HUDEP-2 (cell line): ENCODE data around the gene DIS3L.
A peak's percentile ranks its signal among the peaks of the same experiment; 100 is the strongest.
"Not testable (repeated sequence)": the region's sequence is repeated elsewhere in the genome, so short reads cannot be mapped to it uniquely, and the experiment has no call there.

Experiments used
- DNase-seq, 76 experiments: peaks; one replicate each; lab custom pipeline; 2025; ENCODE audit not compliant: unreplicated experiment in 76 of 76; lab: John Stamatoyannopoulos, UW

DIS3L gene

GRCh38 chr15:66293419-66294156, at the start of gene DIS3L:
DIS3L (plus strand) TSS chr15:66293568; CDS start chr15:66293597, 29 bp downstream.
- DNase-seq, result peak in 54 of 76 experiments; percentile 18 to 82 (median 42)

- not testable (repeated sequence) for DNase-seq
These were observed 47.5 kb upstream of the DIS3L start for GRCh38 chr15:66245832-66246231.

DNA sequence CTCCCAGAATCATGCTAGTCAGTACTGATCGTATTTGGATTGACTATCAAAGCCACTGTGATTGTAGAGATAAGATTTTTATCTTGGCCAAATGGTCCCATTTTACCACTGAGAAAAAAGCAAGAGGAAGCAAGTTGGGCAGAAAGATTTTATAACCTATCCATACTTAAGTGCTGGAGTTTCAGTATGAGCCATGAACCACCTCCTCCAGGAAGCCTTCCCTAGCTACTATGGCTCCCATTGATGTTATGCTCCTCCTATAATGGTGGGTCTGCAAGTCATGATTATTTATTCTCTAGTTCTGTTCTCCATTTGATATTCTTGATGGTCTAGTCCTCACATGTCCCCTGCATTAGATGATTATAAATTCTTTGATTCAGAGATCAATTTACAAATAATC, 46.4 kb upstream of the DIS3L start:
- DNase-seq, result no peak

GRCh38 chr15:66249605-66250174, 43.7 kb upstream of the DIS3L start:
- no peak for DNase-seq

DNA sequence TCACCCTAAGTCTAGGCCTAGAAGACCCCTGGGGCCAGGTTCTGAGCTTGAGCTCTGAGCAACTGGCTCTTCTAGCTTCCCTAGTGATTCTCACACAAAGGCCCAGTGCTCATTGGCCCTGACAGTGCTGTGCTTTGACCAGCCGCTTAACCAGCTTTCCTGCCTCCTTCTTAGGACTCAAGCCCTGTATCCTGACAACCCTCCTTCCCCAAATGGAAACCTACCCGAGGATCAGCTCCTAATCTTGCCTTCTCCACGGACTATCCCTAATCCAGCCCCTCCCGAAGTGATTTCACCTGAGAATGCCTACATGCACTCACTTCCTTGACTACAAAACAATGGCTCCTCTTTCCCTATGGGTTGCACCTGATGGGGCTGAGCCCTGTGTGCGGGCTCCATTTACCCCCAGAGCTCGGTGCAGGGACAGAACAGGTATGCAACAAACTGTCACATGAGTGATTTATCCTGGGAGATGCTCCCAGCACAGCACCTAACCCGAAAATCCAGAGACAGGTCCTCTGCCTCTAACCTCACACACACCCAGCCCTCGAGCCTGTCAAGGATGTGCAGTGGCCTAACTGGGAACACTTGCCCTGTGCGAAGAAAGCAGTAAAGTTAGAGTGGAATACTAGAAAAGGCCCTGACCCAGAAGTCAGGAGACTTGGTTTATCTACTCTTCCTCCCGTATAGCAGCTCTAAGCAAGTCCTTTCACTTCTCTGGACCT, 42.1 kb upstream of the DIS3L start:
- no peak for DNase-seq

- peak in 27 of 76 experiments; percentile 14 to 52 (median 31) for DNase-seq
These were observed 41.3 kb upstream of the DIS3L start for GRCh38 chr15:66251790-66252684.

- no peak for DNase-seq
These were observed 40.5 kb upstream of the DIS3L start for GRCh38 chr15:66252685-66253417.

GRCh38 chr15:66253418-66254088, 39.8 kb upstream of the DIS3L start, which contains the start of gene MEGF11:
MEGF11 (minus strand) TSS chr15:66253750; CDS start chr15:66128403, 125,347 bp downstream.
- DNase-seq, result peak in 1 of 76 experiments; percentile 14

GRCh38 chr15:66254089-66254950, 39.0 kb upstream of the DIS3L start:
- DNase-seq, result no peak

- DNase-seq, result no peak
These were observed 38.3 kb upstream of the DIS3L start for GRCh38 chr15:66254951-66255676.

DNA sequence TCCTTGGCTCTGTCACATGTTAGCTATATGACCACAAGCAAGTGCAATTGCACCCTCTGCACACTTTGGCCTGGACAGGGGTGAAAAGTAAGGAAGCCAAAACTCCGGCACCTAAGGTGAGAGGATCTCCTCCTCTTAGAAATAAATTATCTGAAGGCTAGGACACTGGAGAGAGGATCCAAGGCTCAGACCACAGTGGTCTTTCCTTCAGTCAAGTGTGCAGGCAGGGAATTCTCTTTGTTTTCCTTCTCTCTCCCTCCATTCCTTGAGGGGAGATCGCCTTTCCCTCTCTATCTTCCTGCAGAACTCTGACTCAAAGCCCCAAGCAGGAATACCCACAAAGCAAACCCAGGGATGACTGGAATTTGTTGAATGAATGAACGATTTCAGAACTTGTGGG, 36.7 kb upstream of the DIS3L start:
- DNase-seq, result no peak

DNA sequence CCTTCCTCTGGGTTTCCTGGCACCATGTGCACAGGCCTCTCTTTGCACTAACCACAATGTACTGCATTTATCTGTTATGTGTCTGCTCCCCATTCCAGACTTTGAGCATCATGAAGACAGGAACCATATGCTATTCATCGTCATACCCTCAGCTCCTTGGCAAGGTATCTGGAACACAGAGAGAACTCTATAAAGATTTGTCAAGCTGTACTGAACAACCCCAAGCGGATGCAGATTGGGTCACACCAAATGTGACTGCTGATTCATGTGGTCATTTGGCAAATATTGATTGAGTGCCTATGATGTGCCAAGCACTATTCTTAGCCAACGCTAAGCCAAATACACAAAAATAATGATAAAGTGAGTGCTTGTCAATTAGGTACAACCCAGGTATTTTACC, 32.3 kb upstream of the DIS3L start:
- DNase-seq, result no peak

DNA sequence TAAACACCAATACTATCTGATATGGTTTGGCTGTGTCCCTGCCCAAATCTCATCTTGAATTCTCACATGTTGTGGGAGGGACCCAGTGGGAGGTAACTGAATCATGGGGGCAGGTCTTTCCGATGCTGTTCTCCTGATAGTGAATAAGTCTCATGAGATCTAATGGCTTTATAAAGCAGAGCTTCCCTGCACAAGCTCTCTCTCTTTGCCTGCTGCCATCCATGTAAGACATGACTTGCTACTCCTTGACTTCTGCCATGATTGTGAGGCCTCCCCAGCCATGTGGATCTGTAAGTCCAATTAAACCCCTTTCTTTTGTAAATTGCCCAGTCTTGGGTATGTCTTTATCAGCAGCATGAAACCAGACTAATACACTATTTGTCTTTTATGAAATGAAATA, 30.5 kb upstream of the DIS3L start:
- not testable (repeated sequence) for DNase-seq

DNA sequence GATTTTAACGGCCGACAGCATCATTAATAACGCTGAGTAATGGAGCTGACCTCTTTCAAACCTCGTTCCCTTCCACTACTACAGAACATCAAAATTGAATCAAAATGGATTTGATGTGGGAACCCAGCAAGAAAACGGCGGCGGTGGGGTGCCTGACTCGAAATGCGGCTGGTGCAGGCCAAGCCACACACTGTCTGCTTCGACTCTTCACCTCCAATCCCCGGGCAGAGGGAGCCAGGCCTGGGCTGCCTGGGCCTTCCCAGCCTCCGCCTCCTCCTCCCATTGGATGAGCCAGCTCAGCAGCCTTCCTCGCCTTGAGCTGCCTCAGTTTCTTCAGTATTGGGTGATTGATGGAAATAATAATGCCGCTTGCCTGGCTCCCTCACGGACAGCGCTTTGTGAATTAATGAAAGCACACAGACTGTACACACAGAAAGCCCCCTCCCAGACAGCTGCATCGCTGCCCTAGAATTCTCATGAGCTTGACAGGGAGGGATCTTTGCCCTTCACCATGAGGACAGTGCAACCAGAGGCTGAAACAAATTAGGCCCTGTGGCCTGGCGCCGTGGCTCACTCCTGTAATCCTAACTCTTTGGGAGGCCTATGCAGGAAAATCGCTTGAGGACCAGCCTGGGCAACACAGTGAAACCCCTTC, 28.4 kb upstream of the DIS3L start:
- no peak for DNase-seq

DNA sequence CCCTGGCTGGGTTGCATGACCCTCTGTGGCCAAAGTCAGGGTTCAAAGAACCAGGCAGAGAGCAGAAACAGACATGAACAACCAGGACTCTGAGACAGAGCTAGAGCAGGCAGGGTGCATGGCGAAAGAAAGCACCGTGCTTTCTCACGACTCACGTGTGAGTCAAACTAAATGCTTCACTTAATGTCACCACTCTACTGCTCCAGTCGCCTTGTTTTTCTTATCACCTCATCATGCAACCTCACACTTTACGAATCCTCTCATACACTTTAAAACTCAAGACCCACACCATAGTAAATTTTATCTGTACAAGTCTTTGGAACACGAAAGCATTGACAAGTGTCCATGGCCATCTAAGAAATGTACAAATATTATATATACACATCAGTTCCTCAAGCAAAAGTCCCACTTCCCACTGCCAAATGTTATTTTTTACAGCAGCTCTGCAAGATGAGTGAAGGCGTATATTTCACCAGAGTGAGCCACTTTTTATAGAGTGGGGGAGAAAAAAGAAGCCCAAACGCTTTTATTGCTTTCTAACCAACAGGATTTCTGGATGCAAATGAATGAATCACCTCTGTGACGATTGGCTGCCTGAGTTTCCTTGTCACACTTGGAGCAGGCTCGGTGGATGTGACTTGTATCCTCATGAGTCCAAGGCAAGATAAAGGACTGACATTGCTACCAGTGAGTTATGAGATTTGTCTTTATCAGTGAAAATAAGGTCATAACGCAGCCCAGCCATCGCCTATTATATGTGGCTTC, 23.9 kb upstream of the DIS3L start:
- peak in 2 of 76 experiments; percentile 18 to 21 for DNase-seq

- no peak for DNase-seq
These were observed 22.4 kb upstream of the DIS3L start for GRCh38 chr15:66270932-66271331.

GRCh38 chr15:66275352-66275751, 18.0 kb upstream of the DIS3L start:
- DNase-seq, result no peak
